Measurements from ENCODE around the gene EFNA1. TPM values are rescaled to one million over a fixed set of nuclear protein-coding genes. Genes with fewer than 3 reads are reported as not detected.

EFNA1 gene
- total and polyA plus RNA-seq, 4 donors = 58.6 to 236 (median 179) TPM

DNA sequence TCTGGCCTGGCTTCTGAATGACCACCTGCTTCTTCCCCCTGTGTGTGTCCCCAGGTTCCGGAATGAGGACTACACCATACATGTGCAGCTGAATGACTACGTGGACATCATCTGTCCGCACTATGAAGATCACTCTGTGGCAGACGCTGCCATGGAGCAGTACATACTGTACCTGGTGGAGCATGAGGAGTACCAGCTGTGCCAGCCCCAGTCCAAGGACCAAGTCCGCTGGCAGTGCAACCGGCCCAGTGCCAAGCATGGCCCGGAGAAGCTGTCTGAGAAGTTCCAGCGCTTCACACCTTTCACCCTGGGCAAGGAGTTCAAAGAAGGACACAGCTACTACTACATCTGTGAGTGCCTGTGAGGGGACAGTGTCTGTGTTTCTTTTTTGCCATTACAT lies 3.6 kb downstream of the EFNA1 start:
- Histone ChIP-seq H3K27me3 (ENCODE audit: control insufficient read depth in 4 of 4, insufficient read depth in 4 of 4, low read length in 3 of 4) (no peaks in the 10 kb centered on the region), H3K36me3 (ENCODE audit: control insufficient read depth in 4 of 4, insufficient read depth in 3 of 4, low read depth in 1 of 4, low read length in 3 of 4) (peaks cover 8 to 26% (median 19%) of the 10 kb centered on the region in 4 donors), H3K27ac (ENCODE audit: low read depth in 1 of 2, low read length in 2 of 2) (peak overlapping the region; percentile 99 to 100), H3K4me3 (ENCODE audit: low read depth in 1 of 3, low read length in 3 of 3) (peak overlapping the region; percentile 62 to 99 (median 93)), H3K9ac (ENCODE audit: low read depth in 1 of 2, low read length in 2 of 2) (peak overlapping the region; percentile 99 to 100), H3K9me3 (ENCODE audit: control insufficient read depth in 4 of 4, low read length in 3 of 4) (no peaks in the 10 kb centered on the region), H3K4me1 (ENCODE audit: control insufficient read depth in 4 of 4, insufficient read depth in 4 of 4, low read length in 3 of 4) (peaks cover 0 to 45% (median 33%) of the 10 kb centered on the region in 4 donors)
- WGBS = 27% methylated on average over 8 of the region's 8 CpGs
- no peak for DNase-seq (ENCODE audit: low spot score)
- TF ChIP-seq NR2F2 (IDR thresholded peaks at IDR 0.05) (no peak), RXRA (IDR thresholded peaks at IDR 0.05) (peak; percentile 48 to 65), TAF1 (conservative IDR thresholded peaks at IDR 0.05) (peak; percentile 63), SP1 (IDR thresholded peaks at IDR 0.05) (peak; percentile 78), FOXA2 (IDR thresholded peaks at IDR 0.05) (no peak), HNF4G (IDR thresholded peaks at IDR 0.05) (no peak), JUND (IDR thresholded peaks at IDR 0.05) (no peak), RAD21 (IDR thresholded peaks at IDR 0.05) (no peak), FOXA1 (IDR thresholded peaks at IDR 0.05) (no peak), GABPA (IDR thresholded peaks at IDR 0.05 in 1 of 2, conservative IDR thresholded peaks at IDR 0.05 in 1 of 2) (no peak), YY1 (IDR thresholded peaks at IDR 0.05) (peak; percentile 60), EGR1 (IDR thresholded peaks at IDR 0.05; ENCODE audit: low read depth in 2 of 2) (no peak), HNF4A (conservative IDR thresholded peaks at IDR 0.05) (peak; percentile 66 to 76)
- TF ChIP-seq, protein P1, sequence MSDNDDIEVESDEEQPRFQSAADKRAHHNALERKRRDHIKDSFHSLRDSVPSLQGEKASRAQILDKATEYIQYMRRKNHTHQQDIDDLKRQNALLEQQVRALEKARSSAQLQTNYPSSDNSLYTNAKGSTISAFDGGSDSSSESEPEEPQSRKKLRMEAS (IDR thresholded peaks at IDR 0.05) = peak; percentile 32
- TF ChIP-seq, protein P2, sequence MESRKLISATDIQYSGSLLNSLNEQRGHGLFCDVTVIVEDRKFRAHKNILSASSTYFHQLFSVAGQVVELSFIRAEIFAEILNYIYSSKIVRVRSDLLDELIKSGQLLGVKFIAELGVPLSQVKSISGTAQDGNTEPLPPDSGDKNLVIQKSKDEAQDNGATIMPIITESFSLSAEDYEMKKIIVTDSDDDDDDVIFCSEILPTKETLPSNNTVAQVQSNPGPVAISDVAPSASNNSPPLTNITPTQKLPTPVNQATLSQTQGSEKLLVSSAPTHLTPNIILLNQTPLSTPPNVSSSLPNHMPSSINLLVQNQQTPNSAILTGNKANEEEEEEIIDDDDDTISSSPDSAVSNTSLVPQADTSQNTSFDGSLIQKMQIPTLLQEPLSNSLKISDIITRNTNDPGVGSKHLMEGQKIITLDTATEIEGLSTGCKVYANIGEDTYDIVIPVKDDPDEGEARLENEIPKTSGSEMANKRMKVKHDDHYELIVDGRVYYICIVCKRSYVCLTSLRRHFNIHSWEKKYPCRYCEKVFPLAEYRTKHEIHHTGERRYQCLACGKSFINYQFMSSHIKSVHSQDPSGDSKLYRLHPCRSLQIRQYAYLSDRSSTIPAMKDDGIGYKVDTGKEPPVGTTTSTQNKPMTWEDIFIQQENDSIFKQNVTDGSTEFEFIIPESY (IDR thresholded peaks at IDR 0.05) = no peak
- TF ChIP-seq, protein P3, sequence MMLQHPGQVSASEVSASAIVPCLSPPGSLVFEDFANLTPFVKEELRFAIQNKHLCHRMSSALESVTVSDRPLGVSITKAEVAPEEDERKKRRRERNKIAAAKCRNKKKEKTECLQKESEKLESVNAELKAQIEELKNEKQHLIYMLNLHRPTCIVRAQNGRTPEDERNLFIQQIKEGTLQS (IDR thresholded peaks at IDR 0.05) = no peak
- TF ChIP-seq, protein P4, sequence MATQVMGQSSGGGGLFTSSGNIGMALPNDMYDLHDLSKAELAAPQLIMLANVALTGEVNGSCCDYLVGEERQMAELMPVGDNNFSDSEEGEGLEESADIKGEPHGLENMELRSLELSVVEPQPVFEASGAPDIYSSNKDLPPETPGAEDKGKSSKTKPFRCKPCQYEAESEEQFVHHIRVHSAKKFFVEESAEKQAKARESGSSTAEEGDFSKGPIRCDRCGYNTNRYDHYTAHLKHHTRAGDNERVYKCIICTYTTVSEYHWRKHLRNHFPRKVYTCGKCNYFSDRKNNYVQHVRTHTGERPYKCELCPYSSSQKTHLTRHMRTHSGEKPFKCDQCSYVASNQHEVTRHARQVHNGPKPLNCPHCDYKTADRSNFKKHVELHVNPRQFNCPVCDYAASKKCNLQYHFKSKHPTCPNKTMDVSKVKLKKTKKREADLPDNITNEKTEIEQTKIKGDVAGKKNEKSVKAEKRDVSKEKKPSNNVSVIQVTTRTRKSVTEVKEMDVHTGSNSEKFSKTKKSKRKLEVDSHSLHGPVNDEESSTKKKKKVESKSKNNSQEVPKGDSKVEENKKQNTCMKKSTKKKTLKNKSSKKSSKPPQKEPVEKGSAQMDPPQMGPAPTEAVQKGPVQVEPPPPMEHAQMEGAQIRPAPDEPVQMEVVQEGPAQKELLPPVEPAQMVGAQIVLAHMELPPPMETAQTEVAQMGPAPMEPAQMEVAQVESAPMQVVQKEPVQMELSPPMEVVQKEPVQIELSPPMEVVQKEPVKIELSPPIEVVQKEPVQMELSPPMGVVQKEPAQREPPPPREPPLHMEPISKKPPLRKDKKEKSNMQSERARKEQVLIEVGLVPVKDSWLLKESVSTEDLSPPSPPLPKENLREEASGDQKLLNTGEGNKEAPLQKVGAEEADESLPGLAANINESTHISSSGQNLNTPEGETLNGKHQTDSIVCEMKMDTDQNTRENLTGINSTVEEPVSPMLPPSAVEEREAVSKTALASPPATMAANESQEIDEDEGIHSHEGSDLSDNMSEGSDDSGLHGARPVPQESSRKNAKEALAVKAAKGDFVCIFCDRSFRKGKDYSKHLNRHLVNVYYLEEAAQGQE (IDR thresholded peaks at IDR 0.05) = peak; percentile 15
- TF ChIP-seq, protein P5, sequence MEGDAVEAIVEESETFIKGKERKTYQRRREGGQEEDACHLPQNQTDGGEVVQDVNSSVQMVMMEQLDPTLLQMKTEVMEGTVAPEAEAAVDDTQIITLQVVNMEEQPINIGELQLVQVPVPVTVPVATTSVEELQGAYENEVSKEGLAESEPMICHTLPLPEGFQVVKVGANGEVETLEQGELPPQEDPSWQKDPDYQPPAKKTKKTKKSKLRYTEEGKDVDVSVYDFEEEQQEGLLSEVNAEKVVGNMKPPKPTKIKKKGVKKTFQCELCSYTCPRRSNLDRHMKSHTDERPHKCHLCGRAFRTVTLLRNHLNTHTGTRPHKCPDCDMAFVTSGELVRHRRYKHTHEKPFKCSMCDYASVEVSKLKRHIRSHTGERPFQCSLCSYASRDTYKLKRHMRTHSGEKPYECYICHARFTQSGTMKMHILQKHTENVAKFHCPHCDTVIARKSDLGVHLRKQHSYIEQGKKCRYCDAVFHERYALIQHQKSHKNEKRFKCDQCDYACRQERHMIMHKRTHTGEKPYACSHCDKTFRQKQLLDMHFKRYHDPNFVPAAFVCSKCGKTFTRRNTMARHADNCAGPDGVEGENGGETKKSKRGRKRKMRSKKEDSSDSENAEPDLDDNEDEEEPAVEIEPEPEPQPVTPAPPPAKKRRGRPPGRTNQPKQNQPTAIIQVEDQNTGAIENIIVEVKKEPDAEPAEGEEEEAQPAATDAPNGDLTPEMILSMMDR (IDR thresholded peaks at IDR 0.05; ENCODE audit: low read depth, low read length, missing input control) = no peak

All from liver (tissue), 9 donors.